ENCODE measurements around the gene DNAJB6.

Gene DNAJB6

GRCh38 chr7:157409753-157410727 lies 73.2 kb downstream of the DNAJB6 start:
- DNase-seq (ENCODE audit: low read depth, low spot score), result no peak

- DNase-seq (ENCODE audit: low read depth, low spot score), result no peak
These were observed 74.2 kb downstream of the DNAJB6 start for GRCh38 chr7:157410831-157411556.

GRCh38 chr7:157411580-157411979 lies 74.8 kb downstream of the DNAJB6 start:
- DNase-seq (ENCODE audit: low read depth, low spot score), result no peak

GRCh38 chr7:157412021-157412443 lies 75.2 kb downstream of the DNAJB6 start:
- DNase-seq (ENCODE audit: low read depth, low spot score), result no peak

- DNase-seq (ENCODE audit: low read depth, low spot score), result no peak
These were observed 75.8 kb downstream of the DNAJB6 start for GRCh38 chr7:157412491-157413180.

GRCh38 chr7:157413881-157414701 lies 77.3 kb downstream of the DNAJB6 start:
- DNase-seq (ENCODE audit: low read depth, low spot score), result no peak

- no peak for DNase-seq (ENCODE audit: low read depth, low spot score)
These were observed 77.9 kb downstream of the DNAJB6 start for GRCh38 chr7:157414702-157415096.

GRCh38 chr7:157415486-157415885 lies 78.7 kb downstream of the DNAJB6 start:
- no peak for DNase-seq (ENCODE audit: low read depth, low spot score)

- DNase-seq (ENCODE audit: low read depth, low spot score), result no peak
These were observed 79.2 kb downstream of the DNAJB6 start for GRCh38 chr7:157416011-157416410.

- DNase-seq (ENCODE audit: low read depth, low spot score), result no peak
These were observed 81.6 kb downstream of the DNAJB6 start for GRCh38 chr7:157418204-157419034.

- DNase-seq (ENCODE audit: low read depth, low spot score), result no peak
These were observed 82.2 kb downstream of the DNAJB6 start for GRCh38 chr7:157419035-157419293.

- no peak for DNase-seq (ENCODE audit: low read depth, low spot score)
These were observed 85.5 kb downstream of the DNAJB6 start for GRCh38 chr7:157422279-157422678.

- no peak for DNase-seq (ENCODE audit: low read depth, low spot score)
These were observed 86.5 kb downstream of the DNAJB6 start for GRCh38 chr7:157423348-157423747.

GRCh38 chr7:157423886-157424565 lies 87.2 kb downstream of the DNAJB6 start:
- no peak for DNase-seq (ENCODE audit: low read depth, low spot score)

GRCh38 chr7:157425137-157425731 lies 88.4 kb downstream of the DNAJB6 start:
- DNase-seq (ENCODE audit: low read depth, low spot score), result no peak

- no peak for DNase-seq (ENCODE audit: low read depth, low spot score)
These were observed 89.0 kb downstream of the DNAJB6 start for GRCh38 chr7:157425761-157426160.

- DNase-seq (ENCODE audit: low read depth, low spot score), result no peak
These were observed 89.9 kb downstream of the DNAJB6 start for GRCh38 chr7:157426463-157427301.

GRCh38 chr7:157427811-157428553 lies 91.2 kb downstream of the DNAJB6 start:
- DNase-seq (ENCODE audit: low read depth, low spot score), result no peak

All from smooth muscle cell of the brain vasculature (primary cell).